Measurements from ENCODE around the gene PCA3. TPM values are rescaled to one million over a fixed set of nuclear protein-coding genes. Genes with fewer than 3 reads are reported as not detected.

The PCA3 gene
- total RNA-seq, 1 experiment from 2014 or later, result not detected

DNA sequence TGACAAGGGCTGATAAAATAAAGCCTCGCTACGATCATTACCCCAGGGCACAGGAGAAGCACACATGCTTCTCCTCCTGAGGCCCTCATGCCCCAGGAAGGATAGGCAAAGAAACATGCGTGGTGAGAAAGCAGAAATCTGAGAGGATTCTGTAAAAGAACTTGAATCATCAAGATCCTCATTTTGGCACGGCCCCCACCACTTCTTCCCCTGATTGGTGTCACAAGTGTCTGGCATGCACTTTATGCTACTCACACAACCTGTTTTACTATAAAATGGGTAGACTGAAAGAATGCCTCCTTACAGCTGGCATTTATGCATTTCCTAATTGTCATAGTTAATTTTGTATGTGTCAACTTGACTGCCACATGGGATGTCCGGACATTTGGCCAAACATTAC lies 32.1 kb downstream of the PCA3 start:
- RAD21 ChIA-PET (ENCODE audit: low non-redundant PET in 1 of 2, low total read pairs in 2 of 2, uncharacterized antibody in 2 of 2, unreplicated experiment in 2 of 2), result no interaction called here
- TF ChIP-seq SP1 (IDR thresholded peaks at IDR 0.05; ENCODE audit: low read depth) (no peak), TCF7L2 (IDR thresholded peaks at IDR 0.05; ENCODE audit: borderline replicate concordance, extremely low read depth, insufficient read depth, insufficient read length) (no peak), SIN3A (IDR thresholded peaks at IDR 0.05; ENCODE audit: low read depth) (no peak), POLR2A (IDR thresholded peaks at IDR 0.05; ENCODE audit: borderline replicate concordance, extremely low read depth, insufficient read depth, insufficient read length) (no peak), ZNF274 (IDR thresholded peaks at IDR 0.05; ENCODE audit: low read depth, low read length) (no peak), FOSL1 (IDR thresholded peaks at IDR 0.05; ENCODE audit: low read depth) (no peak), SRF (IDR thresholded peaks at IDR 0.05; ENCODE audit: low read depth) (no peak), ELF1 (IDR thresholded peaks at IDR 0.05; ENCODE audit: borderline replicate concordance, low read depth) (no peak), EZH2 (IDR thresholded peaks at IDR 0.05) (no peak), YY1 (IDR thresholded peaks at IDR 0.05; ENCODE audit: extremely low read depth, insufficient replicate concordance, low read depth, low read length) (no peak), EGR1 (IDR thresholded peaks at IDR 0.05; ENCODE audit: low read depth) (no peak), POLR2AphosphoS5 (IDR thresholded peaks at IDR 0.05; ENCODE audit: low read depth, low read length) (no peak), JUND (IDR thresholded peaks at IDR 0.05) (no peak), CBX3 (IDR thresholded peaks at IDR 0.05; ENCODE audit: low read depth) (no peak), RAD21 (IDR thresholded peaks at IDR 0.05; ENCODE audit: low read depth) (no peak)
- TF ChIP-seq, protein P1, sequence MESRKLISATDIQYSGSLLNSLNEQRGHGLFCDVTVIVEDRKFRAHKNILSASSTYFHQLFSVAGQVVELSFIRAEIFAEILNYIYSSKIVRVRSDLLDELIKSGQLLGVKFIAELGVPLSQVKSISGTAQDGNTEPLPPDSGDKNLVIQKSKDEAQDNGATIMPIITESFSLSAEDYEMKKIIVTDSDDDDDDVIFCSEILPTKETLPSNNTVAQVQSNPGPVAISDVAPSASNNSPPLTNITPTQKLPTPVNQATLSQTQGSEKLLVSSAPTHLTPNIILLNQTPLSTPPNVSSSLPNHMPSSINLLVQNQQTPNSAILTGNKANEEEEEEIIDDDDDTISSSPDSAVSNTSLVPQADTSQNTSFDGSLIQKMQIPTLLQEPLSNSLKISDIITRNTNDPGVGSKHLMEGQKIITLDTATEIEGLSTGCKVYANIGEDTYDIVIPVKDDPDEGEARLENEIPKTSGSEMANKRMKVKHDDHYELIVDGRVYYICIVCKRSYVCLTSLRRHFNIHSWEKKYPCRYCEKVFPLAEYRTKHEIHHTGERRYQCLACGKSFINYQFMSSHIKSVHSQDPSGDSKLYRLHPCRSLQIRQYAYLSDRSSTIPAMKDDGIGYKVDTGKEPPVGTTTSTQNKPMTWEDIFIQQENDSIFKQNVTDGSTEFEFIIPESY (IDR thresholded peaks at IDR 0.05; ENCODE audit: extremely low read depth, insufficient replicate concordance, low read length), result no peak
- TF ChIP-seq, protein P2, sequence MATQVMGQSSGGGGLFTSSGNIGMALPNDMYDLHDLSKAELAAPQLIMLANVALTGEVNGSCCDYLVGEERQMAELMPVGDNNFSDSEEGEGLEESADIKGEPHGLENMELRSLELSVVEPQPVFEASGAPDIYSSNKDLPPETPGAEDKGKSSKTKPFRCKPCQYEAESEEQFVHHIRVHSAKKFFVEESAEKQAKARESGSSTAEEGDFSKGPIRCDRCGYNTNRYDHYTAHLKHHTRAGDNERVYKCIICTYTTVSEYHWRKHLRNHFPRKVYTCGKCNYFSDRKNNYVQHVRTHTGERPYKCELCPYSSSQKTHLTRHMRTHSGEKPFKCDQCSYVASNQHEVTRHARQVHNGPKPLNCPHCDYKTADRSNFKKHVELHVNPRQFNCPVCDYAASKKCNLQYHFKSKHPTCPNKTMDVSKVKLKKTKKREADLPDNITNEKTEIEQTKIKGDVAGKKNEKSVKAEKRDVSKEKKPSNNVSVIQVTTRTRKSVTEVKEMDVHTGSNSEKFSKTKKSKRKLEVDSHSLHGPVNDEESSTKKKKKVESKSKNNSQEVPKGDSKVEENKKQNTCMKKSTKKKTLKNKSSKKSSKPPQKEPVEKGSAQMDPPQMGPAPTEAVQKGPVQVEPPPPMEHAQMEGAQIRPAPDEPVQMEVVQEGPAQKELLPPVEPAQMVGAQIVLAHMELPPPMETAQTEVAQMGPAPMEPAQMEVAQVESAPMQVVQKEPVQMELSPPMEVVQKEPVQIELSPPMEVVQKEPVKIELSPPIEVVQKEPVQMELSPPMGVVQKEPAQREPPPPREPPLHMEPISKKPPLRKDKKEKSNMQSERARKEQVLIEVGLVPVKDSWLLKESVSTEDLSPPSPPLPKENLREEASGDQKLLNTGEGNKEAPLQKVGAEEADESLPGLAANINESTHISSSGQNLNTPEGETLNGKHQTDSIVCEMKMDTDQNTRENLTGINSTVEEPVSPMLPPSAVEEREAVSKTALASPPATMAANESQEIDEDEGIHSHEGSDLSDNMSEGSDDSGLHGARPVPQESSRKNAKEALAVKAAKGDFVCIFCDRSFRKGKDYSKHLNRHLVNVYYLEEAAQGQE (IDR thresholded peaks at IDR 0.05; ENCODE audit: low read depth), result no peak
- TF ChIP-seq, protein P3, sequence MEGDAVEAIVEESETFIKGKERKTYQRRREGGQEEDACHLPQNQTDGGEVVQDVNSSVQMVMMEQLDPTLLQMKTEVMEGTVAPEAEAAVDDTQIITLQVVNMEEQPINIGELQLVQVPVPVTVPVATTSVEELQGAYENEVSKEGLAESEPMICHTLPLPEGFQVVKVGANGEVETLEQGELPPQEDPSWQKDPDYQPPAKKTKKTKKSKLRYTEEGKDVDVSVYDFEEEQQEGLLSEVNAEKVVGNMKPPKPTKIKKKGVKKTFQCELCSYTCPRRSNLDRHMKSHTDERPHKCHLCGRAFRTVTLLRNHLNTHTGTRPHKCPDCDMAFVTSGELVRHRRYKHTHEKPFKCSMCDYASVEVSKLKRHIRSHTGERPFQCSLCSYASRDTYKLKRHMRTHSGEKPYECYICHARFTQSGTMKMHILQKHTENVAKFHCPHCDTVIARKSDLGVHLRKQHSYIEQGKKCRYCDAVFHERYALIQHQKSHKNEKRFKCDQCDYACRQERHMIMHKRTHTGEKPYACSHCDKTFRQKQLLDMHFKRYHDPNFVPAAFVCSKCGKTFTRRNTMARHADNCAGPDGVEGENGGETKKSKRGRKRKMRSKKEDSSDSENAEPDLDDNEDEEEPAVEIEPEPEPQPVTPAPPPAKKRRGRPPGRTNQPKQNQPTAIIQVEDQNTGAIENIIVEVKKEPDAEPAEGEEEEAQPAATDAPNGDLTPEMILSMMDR (IDR thresholded peaks at IDR 0.05 in 2 of 3, conservative IDR thresholded peaks at IDR 0.05 in 1 of 3; ENCODE audit: borderline replicate concordance in 1 of 3, insufficient read depth in 1 of 3, low read depth in 2 of 3, low read length in 2 of 3), result no peak
- TF ChIP-seq, protein P4, sequence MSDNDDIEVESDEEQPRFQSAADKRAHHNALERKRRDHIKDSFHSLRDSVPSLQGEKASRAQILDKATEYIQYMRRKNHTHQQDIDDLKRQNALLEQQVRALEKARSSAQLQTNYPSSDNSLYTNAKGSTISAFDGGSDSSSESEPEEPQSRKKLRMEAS (IDR thresholded peaks at IDR 0.05), result no peak
- no peaks in the 10 kb centered on the region for H3K9me3 ChIP-seq (ENCODE audit: control insufficient read depth in 1 of 2, insufficient read depth in 1 of 2, low read depth in 1 of 2, low read length in 2 of 2)
- no peaks in the 10 kb centered on the region for H4K20me1 ChIP-seq (ENCODE audit: insufficient read depth)
- CTCF ChIA-PET, result no interaction called here
- H3K4me3 ChIP-seq (replicated peaks in 1 of 2; ENCODE audit: low read depth in 1 of 2, low read length in 2 of 2), result no peak overlapping the region
- no peaks in the 10 kb centered on the region for H3K4me1 ChIP-seq (ENCODE audit: control insufficient read depth in 1 of 2, insufficient read depth in 2 of 2, low read length in 2 of 2)
- ATAC-seq (no peak), DNase-seq (ENCODE audit: low read depth, low spot score) (no peak)
- no TSS peak for BruUV-seq (replicated peaks)
- H3K27ac ChIP-seq (ENCODE audit: low read depth, low read length), result no peak overlapping the region
- H2AFZ ChIP-seq (ENCODE audit: low read depth, low read length, poor library complexity, severe bottlenecking), result no peak overlapping the region
- intact Hi-C loops (cut with micrococcal nuclease), result no loop called here
- POLR2A ChIA-PET, result no interaction called here
- H3K79me2 ChIP-seq (ENCODE audit: insufficient read depth, low read length), result no peaks in the 10 kb centered on the region
- no peak overlapping the region for H3K4me2 ChIP-seq (ENCODE audit: low read length)
- no peak overlapping the region for H3K9ac ChIP-seq (ENCODE audit: low read length)
- no peaks in the 10 kb centered on the region for H3K36me3 ChIP-seq (ENCODE audit: control insufficient read depth in 1 of 2, insufficient read depth in 2 of 2, low read length in 2 of 2)
- no peaks in the 10 kb centered on the region for H3K9me2 ChIP-seq (ENCODE audit: insufficient read depth)
- H3K27me3 ChIP-seq (ENCODE audit: insufficient read depth, low read length), result no peaks in the 10 kb centered on the region
